ENCODE measurements around the gene TMPRSS13.

TMPRSS13 gene

DNA sequence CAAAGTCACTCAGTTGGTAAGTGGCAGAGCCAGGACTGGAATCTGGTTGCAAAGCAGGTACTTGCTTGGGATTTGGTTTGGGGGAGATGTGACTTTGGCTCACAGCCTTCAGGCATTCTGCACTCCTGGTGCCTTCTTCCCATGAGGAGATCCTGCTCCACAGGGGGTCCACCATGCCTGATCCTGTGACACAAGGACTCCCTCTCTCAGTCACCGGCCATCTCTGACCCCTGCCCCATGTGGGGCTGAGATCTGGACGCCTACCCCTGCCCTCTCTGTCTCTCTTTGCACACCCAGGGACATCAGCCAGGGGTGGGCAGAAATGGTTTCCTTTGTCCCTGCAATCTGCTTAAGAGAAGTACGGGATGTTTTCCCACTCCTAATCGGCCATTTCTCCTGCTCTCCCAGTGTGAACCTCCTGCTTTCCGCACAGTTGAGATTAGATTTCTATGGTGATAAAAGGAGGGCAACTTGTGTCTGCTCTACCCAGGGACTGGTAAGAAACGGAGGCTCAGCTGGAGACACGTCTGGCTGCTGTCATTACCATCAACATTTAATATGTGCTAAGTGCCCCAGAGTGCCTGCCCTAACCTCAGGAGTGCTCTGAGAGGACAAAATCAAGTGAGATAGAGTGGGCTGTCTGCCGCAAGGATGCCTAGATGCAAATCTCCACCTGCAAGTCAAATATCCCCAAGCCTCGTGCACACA is 41.6 kb downstream of the TMPRSS13 start:
- no peaks in the 10 kb centered on the region for H3K27me3 ChIP-seq (ENCODE audit: insufficient read depth, low read length, poor library complexity)
- no peaks in the 10 kb centered on the region for H3K79me2 ChIP-seq (ENCODE audit: insufficient read depth, low read length)
- TF ChIP-seq, protein P1, sequence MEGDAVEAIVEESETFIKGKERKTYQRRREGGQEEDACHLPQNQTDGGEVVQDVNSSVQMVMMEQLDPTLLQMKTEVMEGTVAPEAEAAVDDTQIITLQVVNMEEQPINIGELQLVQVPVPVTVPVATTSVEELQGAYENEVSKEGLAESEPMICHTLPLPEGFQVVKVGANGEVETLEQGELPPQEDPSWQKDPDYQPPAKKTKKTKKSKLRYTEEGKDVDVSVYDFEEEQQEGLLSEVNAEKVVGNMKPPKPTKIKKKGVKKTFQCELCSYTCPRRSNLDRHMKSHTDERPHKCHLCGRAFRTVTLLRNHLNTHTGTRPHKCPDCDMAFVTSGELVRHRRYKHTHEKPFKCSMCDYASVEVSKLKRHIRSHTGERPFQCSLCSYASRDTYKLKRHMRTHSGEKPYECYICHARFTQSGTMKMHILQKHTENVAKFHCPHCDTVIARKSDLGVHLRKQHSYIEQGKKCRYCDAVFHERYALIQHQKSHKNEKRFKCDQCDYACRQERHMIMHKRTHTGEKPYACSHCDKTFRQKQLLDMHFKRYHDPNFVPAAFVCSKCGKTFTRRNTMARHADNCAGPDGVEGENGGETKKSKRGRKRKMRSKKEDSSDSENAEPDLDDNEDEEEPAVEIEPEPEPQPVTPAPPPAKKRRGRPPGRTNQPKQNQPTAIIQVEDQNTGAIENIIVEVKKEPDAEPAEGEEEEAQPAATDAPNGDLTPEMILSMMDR (IDR thresholded peaks at IDR 0.05; ENCODE audit: borderline replicate concordance, extremely low read depth, low read length, poor library complexity, severe bottlenecking), result no peak
- no peak for TF ChIP-seq EZH2 (IDR thresholded peaks at IDR 0.05; ENCODE audit: borderline replicate concordance, low read depth, low read length, severe bottlenecking)
- H3K9me3 ChIP-seq (ENCODE audit: insufficient read depth, low read length, severe bottlenecking), result no peaks in the 10 kb centered on the region
- no peaks in the 10 kb centered on the region for H3K4me1 ChIP-seq (ENCODE audit: insufficient read depth, low read length)
- no peak overlapping the region for H3K4me2 ChIP-seq (ENCODE audit: insufficient read depth, low read length)
- H2AFZ ChIP-seq (ENCODE audit: low read depth, low read length), result no peak overlapping the region
- H3K27ac ChIP-seq (ENCODE audit: low read length), result no peak overlapping the region
- no peak for DNase-seq
- no peak for ATAC-seq (ENCODE audit: insufficient read depth, low read depth)
- H3K4me3 ChIP-seq (ENCODE audit: low read depth in 1 of 2, low read length in 2 of 2), result no peak overlapping the region
- H4K20me1 ChIP-seq (ENCODE audit: insufficient read depth, low read length), result no peaks in the 10 kb centered on the region
- no peak overlapping the region for H3K9ac ChIP-seq (ENCODE audit: low read depth, low read length)
- H3K36me3 ChIP-seq (ENCODE audit: insufficient read depth, low read length), result no peaks in the 10 kb centered on the region

DNA sequence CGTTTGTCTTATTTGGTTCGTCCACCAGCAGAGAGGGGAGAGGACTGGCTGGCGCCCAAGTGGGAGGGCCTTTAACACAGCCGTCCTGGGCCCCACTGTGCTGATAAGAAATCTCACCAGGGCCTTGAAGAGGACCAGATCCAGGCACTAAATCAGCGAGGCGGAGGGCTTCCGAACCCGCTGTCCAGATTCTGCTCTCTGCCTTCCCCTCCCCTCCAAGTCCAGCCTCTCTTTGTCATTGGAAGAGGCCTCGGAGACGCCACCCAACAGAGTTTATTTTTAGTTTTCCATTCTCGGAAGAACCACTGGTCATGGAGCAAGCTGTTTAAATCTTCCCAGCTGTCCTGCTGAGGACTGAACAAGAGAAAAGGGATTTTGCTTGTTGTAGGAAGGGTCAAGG is 43.4 kb downstream of the TMPRSS13 start:
- H4K20me1 ChIP-seq (ENCODE audit: insufficient read depth, low read length), result no peaks in the 10 kb centered on the region
- 0 out of 2 replicates have a peak, but pooled peaks cover 3% of the 10 kb centered on the region for H3K4me1 ChIP-seq (ENCODE audit: insufficient read depth, low read length)
- DNase-seq (no peak), ATAC-seq (ENCODE audit: insufficient read depth, low read depth) (no peak)
- no peaks in the 10 kb centered on the region for H3K36me3 ChIP-seq (ENCODE audit: insufficient read depth, low read length)
- no peaks in the 10 kb centered on the region for H3K27me3 ChIP-seq (ENCODE audit: insufficient read depth, low read length, poor library complexity)
- H3K79me2 ChIP-seq (ENCODE audit: insufficient read depth, low read length), result no peaks in the 10 kb centered on the region
- H3K4me2 ChIP-seq (ENCODE audit: insufficient read depth, low read length), result no peak overlapping the region
- no peaks in the 10 kb centered on the region for H3K9me3 ChIP-seq (ENCODE audit: insufficient read depth, low read length, severe bottlenecking)
- H2AFZ ChIP-seq (ENCODE audit: low read depth, low read length), result no peak overlapping the region
- H3K4me3 ChIP-seq (ENCODE audit: low read depth in 1 of 2, low read length in 2 of 2), result no peak overlapping the region
- no peak overlapping the region for H3K27ac ChIP-seq (ENCODE audit: low read length)
- H3K9ac ChIP-seq (ENCODE audit: low read depth, low read length), result no peak overlapping the region
- TF ChIP-seq, protein P1 (IDR thresholded peaks at IDR 0.05; ENCODE audit: borderline replicate concordance, extremely low read depth, low read length, poor library complexity, severe bottlenecking), result no peak
- no peak for TF ChIP-seq EZH2 (IDR thresholded peaks at IDR 0.05; ENCODE audit: borderline replicate concordance, low read depth, low read length, severe bottlenecking)

DNA sequence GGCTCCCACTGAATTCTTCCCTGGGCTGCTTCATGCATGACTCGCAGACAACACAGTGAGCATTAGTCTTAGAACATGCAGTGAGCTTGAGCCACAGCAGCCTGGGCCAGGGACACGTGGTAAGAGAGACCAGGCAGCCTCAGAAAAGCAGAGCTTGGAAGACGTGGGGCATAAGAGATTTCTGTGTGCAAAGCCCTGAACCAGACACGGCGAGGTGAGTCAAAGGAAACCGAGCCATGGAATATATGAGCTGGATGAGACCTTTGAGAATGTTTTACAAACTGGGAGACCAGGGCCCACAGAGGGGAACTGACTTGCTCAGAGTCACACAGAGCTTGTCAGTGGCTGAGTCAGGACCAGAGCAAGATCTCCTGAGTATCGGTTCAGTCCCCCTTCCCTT is 44.2 kb downstream of the TMPRSS13 start:
- Histone ChIP-seq H3K36me3 (ENCODE audit: insufficient read depth, low read length) (no peaks in the 10 kb centered on the region), H3K27ac (ENCODE audit: low read length) (no peak overlapping the region), H4K20me1 (ENCODE audit: insufficient read depth, low read length) (no peaks in the 10 kb centered on the region), H3K9ac (ENCODE audit: low read depth, low read length) (no peak overlapping the region), H3K4me3 (ENCODE audit: low read depth in 1 of 2, low read length in 2 of 2) (no peak overlapping the region), H3K4me2 (ENCODE audit: insufficient read depth, low read length) (no peak overlapping the region), H3K9me3 (ENCODE audit: insufficient read depth, low read length, severe bottlenecking) (no peaks in the 10 kb centered on the region), H2AFZ (ENCODE audit: low read depth, low read length) (no peak overlapping the region), H3K79me2 (ENCODE audit: insufficient read depth, low read length) (no peaks in the 10 kb centered on the region), H3K27me3 (ENCODE audit: insufficient read depth, low read length, poor library complexity) (no peaks in the 10 kb centered on the region), H3K4me1 (ENCODE audit: insufficient read depth, low read length) (0 out of 2 replicates have a peak, but pooled peaks cover 3% of the 10 kb centered on the region)
- DNase-seq, result no peak
- no peak for TF ChIP-seq EZH2 (IDR thresholded peaks at IDR 0.05; ENCODE audit: borderline replicate concordance, low read depth, low read length, severe bottlenecking)
- TF ChIP-seq, protein P1 (IDR thresholded peaks at IDR 0.05; ENCODE audit: borderline replicate concordance, extremely low read depth, low read length, poor library complexity, severe bottlenecking), result no peak
- ATAC-seq (ENCODE audit: insufficient read depth, low read depth), result no peak
